NCI-H146 treated with DMSO at 0.1 percent for 48 hours (cell line): ENCODE results near the gene TMEM30A.

Experiments
- DNase-seq: peaks from one replicate; lab custom pipeline; 2025; ENCODE audit not compliant: unreplicated experiment; lab: John Stamatoyannopoulos, UW

TMEM30A gene

GRCh38 chr6:75220357-75220756, 64.2 kb downstream of the TMEM30A start:
- DNase-seq = no peak

GRCh38 chr6:75219263-75219662, 65.3 kb downstream of the TMEM30A start:
- no peak for DNase-seq

DNA sequence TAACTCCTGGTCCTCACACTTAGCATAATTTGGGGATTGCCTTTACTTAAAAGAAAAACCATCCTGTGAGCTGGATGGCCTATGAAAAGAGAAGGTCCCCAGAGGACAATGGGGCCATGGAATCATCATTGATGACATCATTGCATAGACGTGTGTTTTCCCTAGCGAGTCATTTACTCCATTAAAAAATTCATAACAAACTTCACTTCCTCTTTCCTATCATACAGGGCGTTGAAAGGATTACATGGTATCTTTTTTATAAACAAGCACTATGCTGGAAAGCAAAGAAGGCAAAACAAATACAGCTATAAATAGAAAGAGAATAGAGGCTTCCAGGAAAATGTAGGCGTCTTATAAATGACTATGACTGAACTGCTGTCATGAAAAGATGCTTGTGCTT, 67.4 kb downstream of the TMEM30A start:
- DNase-seq = no peak

GRCh38 chr6:75215291-75215690, 69.3 kb downstream of the TMEM30A start:
- DNase-seq = no peak

DNA sequence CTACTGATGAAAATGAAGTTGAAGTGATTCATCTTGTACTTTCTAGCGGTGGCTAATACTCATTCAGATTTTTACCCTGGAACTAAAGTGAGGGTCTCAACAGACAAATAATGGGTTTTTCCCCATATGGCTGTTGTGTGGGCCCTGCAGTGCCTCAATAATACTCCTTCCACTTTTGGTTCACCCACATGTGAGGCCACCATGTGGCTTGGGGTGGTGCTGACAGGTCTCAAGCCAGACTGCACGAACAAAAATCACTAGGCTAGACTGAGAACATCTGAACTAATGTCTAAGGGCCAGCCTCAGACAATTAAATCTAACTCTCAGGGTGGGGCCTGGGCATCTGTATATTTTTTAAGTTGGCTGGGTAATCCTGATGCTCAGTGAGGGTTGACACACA, 70.9 kb downstream of the TMEM30A start:
- no peak for DNase-seq

GRCh38 chr6:75213112-75213511, 71.5 kb downstream of the TMEM30A start:
- DNase-seq = no peak

DNA sequence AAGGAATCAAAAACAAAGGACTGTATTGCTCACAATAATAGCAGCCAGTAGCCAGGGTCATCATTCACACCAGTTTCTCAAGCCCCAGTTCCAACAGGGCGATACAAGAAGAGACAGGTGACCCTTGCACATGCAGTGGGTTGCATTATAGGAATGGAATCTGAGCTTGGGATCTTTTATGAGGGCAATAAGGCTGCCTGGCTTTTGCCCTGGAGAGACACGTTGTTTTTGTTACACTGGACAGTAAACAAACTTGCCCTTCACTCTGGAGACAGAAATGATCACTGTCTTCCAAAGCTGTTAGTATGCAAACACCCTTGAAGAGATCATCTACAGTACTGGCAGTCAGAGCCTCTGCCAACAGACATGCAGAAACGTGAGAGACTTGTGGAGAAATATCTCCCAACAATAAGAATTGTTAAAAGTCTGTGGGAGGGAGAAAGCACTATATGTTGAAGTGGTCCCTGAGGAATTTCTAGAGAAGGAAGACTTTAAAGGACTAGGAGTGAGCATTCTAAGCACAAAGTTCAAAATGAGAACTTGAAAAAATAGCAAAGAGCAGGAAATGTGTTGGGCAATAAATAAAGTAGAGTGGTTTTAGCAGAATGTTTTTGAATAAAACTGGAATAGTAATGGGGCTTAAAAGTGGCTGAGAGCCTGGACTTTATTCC, 72.5 kb downstream of the TMEM30A start:
- no peak for DNase-seq

DNA sequence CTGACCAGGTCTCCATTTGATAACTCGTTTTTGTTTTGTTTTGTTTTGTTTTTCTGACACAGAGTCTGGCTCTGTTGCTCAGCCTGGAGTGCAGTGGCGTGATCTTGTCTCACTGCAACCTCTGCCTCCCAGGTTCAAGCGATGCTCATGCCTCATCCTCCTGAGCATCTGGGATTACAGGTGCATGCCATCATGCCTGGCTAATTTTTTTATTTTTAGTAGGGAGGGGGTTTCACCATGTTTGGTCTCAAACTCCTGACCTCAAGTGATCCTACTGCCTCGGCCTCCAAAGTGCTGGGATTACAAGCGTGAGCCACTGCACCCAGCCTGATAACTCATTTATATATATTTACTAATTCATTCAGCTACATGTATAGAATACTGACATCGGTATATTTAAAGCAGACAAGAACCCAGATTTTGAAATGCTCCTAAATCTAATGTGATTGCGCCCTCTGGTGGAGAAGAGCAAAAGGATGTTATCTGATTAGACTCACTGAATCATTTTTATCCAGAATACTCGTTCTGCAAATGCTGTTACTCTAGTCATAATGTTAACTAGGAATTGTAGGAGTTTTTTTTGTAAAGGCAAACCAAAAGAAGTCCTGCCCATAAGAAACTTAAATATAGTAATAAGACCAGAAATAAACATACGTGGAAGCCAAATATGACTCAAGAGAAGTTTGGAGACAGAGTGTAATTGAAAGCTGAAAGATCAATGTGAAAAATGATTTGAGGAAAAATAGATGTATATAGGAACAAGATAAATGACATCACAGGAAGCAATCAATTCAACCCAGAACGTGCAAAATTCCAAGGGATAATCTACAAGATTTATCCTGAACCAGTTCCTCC, 73.5 kb downstream of the TMEM30A start:
- DNase-seq = peak; percentile 11

- no peak for DNase-seq
These were observed 75.3 kb downstream of the TMEM30A start for GRCh38 chr6:75209184-75209723.

- DNase-seq = peak; percentile 28
These were observed 76.1 kb downstream of the TMEM30A start for GRCh38 chr6:75208298-75209183.

GRCh38 chr6:75206576-75207342, 77.8 kb downstream of the TMEM30A start:
- DNase-seq = no peak

DNA sequence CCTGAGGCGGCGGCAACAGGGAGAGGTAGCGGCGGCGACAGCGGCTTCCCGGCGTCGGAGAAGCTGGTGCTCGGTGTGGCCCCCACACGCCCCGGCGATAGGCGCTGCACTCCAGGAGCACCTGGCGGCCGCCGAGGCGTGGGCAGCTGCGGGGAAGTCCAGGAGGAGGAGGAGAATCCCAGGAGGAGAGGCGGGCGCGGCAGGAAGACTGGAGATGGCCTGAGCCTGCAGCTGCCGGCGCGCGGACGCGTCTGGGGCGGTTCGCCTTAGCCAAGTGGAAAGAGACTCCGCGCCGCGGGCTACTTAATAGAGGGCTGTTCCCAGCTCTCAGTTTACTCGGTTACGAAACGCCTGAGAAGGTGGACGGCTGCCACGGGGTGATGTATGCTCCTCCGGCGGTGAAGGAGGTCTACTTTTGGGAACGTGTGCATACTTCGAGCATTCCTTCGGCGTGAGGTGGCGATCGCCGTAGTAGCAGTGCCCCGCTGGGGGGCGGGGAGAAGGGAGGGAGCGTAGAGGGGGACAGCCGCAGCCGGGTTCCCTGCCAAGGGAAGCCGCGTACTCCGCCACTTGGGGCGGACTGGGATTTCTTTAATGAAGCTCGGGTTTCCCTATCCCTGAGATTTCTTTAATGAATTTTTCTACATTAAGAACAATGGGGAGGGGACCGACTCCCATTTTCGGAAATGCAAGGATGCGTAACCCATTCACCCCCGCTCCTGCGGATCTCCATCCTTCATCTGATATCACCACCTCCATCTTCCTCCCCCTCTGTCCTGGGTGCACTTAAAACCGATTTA, 78.6 kb downstream of the TMEM30A start, which contains the start of gene COL12A1:
TSS of gene COL12A1 (minus strand) at position 278 of the 800 bp plus-strand sequence. CDS start 3,261 bp downstream, outside the sequence.
- DNase-seq = peak; percentile 7

DNA sequence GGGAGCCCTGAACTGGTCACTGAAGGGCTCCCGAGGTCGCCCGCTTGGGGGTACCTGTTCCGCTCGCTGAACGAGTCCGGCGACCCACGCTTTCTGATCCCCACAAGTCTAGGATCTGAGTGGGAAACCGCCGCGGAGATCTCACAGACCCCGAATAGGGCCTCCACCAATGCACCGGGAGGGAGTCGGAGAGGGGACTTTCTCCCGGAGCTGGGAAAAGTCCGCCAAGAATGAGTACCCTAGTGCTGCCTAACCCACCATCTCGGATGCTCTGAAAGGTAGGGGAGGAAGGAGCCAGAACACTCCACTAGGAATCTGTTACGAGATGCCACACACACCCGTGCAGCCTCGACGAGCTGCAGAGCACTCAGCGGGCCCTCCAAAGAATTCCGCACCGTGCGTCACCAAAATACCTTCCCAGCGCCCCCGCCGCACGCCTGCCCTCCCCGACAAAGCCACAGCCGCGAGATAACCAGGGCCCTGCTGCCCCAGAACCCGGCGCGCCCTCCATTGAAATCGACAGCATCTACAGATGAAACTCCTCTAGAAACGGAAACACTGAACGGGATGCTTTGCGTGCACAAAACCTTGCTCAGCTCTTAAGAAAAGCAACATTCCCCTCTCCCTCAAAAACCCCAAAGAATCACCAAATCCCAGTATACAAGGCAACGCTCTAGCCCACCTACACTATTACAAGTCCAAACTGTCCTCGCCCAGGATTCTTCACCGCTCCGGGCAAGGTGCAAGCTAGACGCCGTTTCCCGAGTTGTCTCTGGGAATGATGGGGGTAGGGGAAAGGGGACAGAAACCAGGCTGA, 79.4 kb downstream of the TMEM30A start:
- DNase-seq = no peak

- DNase-seq = peak; percentile 22
These were observed 80.2 kb downstream of the TMEM30A start for GRCh38 chr6:75204217-75204958.

GRCh38 chr6:75203721-75204120, 80.9 kb downstream of the TMEM30A start:
- no peak for DNase-seq
